Jurkat, Clone E6-1 (cell line): Measurements from ENCODE around the gene MYZAP.

Source experiments
- DNase-seq: peaks from one replicate; pipeline ENCODE4 v3.0.0-alpha.2; 2011; ENCODE audit warnings: low read depth, low spot score
- H3K4me3 ChIP-seq: 2 replicates; pipeline ENCODE4 v1.5.1; 2011; ENCODE audit warnings: mild to moderate bottlenecking, low read length, control low read depth, moderate library complexity

The MYZAP gene

DNA sequence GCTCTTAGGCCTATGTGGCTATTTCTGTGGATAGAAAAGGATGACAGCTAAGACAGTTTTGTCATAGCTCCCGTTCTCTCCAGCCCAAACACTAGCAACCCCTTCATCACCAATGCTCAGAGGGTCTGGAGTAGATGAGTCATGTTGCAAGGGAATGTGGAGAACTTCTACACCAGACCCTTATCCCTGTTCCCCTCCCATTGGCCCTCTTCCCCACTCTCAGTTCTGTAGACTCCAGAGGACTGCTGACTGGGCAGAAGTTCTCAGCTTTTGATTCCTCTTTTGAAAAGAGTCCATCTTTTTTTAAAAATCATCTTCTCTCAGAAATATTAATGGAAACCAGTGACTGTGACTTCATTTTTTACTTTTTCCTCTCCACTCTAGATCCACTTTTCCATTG lies 2.4 kb upstream of the MYZAP start:
- H3K4me3 ChIP-seq = no peak overlapping the region
- no peak for DNase-seq

DNA sequence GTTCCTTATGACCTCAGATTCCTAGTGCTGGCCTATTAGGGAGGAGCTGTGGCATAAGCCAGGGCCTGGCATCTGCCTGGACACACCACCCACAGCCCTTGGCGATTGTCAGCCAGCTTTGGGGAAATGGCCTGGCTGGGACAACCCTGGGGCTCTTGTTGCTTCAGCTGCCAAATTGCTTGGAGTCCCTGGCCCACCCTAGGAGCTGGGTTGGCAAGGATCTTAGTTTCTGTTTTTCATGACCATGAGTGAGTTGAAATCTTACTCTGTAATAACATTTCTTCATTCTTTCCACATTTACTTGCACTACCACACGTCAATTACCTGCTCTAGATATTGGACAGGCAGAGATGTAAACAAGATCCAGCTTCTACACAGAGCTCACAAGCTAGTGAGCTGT lies 1.9 kb upstream of the MYZAP start:
- no peak overlapping the region for H3K4me3 ChIP-seq
- DNase-seq = no peak

DNA sequence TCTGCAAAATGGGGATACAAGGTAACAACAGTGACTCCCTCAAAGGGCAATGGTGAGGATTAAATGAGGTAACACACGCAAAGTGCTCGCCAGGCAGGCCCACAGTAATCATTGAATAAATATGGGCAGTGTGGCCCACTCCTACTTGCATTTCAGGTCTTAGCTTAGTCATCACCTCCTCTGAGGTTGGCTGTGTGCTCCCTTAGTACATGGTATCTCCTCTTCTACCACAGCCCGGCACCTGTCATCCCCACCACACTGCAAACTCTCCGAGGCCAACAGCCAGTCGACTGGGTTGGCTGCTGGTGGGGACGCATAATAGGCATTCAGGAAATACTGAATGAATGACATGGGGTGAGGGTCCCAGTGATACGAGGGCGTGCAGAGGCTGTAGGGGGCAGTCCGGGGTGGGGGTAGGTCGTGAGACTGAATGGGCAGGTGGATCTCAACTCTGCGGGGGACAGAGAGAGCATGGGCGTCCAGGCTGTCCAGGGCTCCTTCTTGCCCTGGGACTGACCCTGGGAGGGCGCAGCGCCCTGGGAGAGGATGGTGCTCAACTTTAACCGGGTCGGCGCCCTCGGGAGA lies 375 bp upstream of the MYZAP start:
- no peak for DNase-seq
- H3K4me3 ChIP-seq = no peak overlapping the region

DNA sequence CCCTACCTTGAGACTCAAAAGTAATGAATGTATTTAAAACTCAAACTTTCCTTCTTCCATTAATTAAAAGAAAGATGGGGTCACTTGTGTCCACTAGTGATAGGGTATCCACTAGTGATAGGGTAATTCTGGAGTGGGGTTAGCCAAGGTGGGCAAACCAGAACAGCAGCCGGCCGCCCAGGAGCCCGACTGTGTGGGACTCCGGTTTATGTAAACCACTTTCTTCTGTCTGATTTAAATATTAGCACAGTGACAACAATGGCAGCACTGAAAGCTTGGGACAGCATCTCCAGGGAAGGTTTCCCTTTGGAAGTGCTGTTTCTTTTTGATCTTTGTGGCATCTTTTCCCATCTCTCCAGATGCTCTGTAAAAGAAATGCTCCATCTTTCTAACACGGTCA lies 722 bp downstream of the MYZAP start:
- H3K4me3 ChIP-seq = no peak overlapping the region
- DNase-seq = no peak

DNA sequence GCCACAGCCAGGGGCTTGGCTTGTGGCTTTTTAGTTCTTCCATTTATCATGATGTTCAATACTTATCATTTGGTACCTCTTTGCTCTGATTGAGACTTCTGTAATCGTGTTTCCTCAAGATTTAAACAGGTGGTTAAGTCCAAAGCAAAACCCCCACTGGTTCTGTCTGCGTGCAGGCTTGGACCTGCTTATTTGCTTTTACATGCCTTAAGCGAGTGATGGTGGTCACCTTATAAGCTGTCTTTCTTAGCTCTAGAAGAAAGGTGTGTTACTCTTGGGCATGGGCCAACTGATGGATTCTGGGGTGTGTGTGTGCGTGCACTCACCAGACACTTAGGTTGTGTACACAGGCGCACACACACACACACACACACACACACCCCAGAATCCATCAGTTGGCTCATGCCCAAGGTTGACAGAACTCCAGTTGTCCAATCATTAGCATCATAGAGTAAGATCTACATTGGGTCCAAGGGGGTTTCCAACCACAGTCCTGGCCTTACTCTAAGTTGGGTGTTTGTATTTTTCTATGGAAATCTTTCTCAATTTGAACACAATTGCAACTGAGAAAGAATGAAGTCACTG lies 1.2 kb downstream of the MYZAP start:
- no peak for DNase-seq
- H3K4me3 ChIP-seq = no peak overlapping the region

DNA sequence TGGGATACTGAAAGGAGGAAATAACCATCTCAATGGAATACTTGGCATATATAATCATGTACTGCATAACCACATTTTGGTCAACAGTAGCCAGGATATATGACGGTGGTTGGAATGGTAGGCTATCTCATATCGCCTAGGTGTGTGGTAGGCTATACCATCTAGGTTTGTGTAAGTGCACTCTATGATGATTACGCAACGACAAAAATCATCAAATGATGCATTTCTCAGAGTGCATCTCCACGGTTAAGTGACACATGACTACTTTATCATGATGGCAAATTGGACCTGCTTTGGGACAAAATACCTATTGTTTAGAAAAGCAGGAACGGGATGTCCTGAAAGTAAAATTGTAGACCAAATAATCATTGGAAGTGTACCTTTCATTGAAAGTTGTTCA lies 2.8 kb downstream of the MYZAP start:
- no peak overlapping the region for H3K4me3 ChIP-seq
- no peak for DNase-seq

DNA sequence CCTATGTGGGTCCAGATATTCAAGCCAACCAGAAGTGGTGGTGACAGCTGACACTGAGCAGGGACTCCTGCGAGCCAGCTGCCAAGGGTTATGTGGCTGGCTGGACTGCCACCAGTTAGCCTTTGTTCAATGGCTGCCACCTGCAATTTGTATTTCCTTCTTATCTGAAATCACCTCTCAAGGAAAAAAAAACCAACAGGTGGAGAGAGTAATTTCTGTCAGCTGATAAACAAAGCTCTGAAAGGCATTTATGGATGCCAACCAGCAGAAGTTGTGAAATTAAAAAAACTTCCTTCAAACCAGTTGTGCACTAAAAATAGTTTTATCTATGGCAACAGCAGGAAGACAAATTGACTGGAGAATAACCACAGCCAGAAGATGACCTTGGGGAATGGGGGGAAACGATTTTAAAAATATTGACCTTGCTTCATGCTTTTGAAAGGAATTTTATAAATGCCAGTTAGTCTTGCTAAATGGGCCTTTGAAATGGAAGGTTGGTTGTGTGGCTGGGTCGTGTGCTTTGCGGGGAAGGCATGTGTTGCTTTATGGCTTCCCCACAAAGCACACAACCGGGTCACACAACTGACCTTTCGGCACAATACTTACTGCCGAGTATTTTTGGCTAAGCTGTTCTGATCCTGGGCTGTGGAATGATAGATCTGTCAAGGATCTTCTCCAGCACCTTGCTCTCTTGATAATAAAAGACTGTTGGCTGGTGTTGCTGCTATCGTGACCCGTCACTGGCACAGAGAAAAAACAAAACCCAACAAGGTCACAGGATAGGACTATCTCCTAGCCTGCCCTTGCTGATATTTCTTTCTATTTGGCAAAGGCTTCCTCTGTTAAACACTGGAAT lies 3.5 kb downstream of the MYZAP start:
- no peak overlapping the region for H3K4me3 ChIP-seq
- DNase-seq = no peak

DNA sequence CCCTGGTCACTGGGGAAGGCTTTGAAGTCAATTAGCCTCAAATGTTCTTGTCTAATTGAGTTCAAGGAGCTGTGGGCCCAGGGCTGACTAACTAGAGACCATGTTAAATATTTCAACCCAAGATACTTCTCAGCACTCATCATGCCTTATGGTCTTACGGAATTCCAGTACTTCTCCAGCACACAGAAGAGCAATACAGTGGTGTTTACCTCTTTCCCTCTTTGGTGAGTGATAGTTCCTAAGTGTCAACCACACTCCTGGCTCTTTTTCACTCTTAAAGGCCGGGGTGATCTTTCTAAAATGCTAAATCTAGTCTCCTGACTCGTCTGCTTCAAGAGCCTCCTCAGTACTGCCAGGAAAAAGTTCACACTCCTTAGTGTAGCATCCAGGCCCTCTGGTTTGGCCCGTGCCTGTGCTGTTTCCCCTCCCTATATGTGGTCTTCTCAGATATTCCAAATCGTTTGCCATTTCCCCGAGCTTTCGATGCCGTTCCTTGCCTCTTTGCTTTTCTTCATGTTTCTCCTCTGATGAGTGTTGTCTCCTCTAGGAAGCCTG lies 4.7 kb downstream of the MYZAP start:
- no peak for DNase-seq
- no peak overlapping the region for H3K4me3 ChIP-seq

DNA sequence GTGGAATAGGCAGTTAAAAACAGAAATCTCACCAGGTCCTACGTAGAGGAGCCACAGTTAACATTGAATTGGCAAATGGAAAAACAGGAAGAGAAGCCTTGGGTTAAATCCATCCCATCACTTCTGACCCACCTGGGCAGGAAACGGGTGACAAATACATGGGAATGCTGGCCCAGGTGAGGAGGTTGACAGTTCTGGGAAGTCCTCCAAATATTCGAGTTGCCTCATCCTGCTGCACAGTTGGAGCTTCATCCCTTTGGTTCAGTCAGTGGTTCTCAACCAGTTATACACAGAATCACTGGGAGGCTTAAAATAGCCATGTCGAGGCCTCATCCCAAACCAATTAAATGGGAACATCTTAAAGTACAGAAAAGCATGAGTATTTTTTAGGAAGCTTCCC lies 5.3 kb downstream of the MYZAP start:
- DNase-seq = no peak

DNA sequence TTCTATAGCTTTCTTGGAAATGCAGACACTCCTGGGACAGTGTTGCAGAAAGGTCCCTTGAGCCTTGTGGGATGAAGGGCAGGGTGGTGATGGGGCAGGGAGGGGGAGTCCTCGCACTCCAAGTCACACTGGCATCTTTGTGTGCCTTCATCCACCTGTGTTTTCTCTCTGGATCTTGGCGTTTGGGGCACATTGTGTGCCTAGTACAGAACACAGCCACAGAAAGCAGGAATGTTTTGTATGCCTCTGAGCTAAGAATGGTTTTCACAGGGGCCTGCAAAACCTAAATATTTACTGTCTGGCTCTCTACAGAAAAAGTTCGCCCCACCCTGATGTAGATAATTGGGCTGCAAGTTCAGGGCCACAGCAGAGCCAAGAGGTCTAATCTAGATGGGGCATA lies 5.7 kb downstream of the MYZAP start:
- DNase-seq = no peak

More for the DNA sequence above, 5.3 kb downstream of the MYZAP start:
- no peak overlapping the region for H3K4me3 ChIP-seq

DNA sequence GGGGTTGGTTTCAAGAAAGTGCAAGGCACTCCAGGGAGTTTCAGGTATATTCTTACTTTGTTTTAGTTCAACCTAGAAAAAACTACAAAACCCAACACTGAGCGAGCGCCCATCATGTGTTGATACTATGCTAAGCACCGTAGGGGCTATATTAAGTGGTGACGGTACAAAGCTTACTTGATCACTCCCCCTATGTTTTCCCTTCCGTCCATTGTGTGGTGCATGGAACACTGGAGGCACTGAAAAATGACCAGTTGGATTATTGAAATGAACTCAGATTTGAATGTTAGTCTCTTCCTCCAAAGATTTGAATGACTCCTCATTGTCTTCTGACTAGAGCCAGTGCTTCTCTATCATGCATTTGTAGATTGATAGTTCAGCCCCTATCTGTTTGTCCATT lies 6.6 kb downstream of the MYZAP start:
- DNase-seq = no peak
- H3K4me3 ChIP-seq = no peak overlapping the region

More for the DNA sequence above, 5.7 kb downstream of the MYZAP start:
- H3K4me3 ChIP-seq = no peak overlapping the region

DNA sequence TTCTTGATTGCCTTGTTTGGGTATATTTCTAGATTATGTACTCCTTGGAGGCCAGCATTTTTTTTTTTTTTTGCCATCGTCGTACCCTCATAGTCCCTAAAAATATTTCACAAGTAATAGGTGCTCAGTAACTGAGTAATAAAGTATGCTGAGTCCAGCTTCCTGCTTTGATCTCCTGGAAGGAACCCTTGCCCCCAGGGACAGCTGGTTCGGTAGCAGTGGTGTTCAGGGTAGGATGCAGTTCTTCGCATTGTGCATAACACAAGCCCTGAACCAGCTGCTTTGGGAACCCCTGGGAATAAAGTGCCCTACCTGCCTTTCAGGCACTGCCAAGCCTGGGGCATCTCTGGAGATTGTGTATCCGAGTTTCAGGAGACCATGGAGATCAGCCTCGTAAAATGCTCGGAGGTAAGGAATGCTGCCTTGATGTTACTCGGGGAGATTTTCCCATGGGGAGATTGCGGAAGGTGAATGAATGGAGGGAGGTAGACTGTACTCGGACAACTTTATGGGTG lies 7.6 kb downstream of the MYZAP start:
- DNase-seq = no peak
- no peak overlapping the region for H3K4me3 ChIP-seq

DNA sequence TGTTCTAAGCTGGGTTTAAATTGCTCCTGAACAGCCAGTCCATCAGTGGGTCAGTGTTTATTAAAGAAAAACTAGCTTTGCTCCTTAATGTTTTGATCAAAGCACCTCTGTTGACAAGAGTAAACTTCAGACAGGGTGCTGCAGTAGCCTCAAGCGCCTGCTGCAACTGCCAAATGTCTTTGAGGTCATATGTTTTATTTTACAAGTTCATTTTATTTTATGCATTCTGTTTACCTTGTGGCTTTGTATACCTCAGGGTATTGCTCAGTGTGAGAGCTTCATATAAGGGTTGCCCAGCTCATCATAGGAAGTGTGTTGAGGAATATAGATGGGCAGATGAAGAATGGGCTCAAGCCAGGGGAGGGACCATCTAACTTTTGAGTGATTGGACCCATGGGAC lies 8.5 kb downstream of the MYZAP start:
- no peak for DNase-seq
- H3K4me3 ChIP-seq = no peak overlapping the region

DNA sequence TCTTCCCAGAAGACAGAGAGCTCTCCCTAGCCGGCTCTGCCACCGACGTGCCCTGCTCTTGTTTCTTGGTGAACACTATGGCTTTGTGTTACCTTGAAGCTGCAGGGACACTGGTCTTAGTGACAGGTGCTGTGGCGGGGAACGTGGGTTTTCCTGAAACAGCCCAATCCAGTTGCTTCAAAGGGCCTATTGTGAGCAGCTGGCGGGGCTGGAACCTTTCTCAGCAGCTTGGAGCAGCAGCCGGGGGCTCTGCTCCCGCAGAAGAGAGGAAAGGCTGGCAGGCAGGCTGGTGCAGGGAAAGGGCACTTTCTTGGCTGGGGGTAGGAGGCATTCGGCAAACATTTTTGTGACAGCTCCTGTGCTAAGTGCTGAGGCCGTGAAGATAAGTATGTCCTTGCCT lies 12.8 kb downstream of the MYZAP start:
- no peak for DNase-seq
- no peak overlapping the region for H3K4me3 ChIP-seq

DNA sequence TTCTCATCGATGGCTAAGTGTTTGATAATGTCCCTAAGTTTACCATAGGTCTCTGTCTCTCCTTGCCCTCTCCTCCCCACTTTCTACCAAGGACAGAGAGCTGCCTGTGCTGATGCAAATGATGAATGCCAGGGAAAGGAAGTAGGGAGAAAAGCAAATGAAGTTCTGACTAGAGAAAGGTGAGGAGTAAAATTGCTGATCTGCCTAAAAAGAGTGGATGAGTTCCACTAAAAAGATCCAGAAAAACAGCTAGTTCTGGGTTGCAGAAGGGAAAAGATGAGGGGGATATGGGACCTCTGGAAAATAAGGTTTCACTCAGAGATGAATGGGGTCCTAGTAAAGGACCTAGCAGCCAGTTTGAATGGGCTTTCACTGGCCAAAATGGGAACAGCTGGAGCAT lies 13.8 kb downstream of the MYZAP start:
- no peak for DNase-seq
- H3K4me3 ChIP-seq = no peak overlapping the region

DNA sequence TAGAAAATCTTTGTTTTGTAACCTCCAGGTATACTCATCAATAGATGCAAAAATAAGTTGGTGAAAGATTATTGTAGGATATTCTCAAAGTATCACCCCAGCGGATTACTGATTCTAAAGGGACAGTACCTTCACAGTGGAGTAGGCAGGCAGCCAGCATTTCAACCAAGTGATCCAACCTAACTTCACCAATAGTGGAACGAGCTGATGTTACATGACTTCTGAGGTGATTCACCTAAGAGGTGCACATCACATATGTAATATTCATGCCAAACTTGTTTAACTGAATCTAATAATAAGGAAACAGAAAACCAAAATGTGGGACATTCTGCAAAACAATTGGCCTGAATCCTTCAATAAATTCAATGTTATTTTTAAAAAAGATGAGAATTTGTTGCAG lies 14.3 kb downstream of the MYZAP start:
- DNase-seq = no peak
- H3K4me3 ChIP-seq = no peak overlapping the region

DNA sequence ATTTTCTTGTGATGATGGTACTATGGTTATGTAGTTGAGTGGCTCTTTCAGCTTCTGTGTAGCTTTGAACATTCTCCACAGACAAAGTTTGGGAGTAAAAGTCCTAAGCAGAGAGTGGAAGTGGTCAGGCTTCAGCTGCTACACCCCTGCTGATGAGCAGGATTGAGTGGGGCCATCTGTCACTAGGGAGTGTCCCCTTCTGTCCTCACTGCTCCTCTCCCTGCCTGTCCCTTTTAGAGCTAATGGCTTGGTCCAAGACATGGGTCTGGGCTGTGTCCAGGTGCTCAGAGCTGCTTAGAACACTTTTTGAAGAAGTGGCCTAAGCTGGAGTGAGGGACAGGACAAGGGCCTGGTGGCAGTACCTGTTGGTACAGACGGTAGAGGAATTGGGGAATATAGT lies 15.1 kb downstream of the MYZAP start:
- no peak for DNase-seq
- no peak overlapping the region for H3K4me3 ChIP-seq

DNA sequence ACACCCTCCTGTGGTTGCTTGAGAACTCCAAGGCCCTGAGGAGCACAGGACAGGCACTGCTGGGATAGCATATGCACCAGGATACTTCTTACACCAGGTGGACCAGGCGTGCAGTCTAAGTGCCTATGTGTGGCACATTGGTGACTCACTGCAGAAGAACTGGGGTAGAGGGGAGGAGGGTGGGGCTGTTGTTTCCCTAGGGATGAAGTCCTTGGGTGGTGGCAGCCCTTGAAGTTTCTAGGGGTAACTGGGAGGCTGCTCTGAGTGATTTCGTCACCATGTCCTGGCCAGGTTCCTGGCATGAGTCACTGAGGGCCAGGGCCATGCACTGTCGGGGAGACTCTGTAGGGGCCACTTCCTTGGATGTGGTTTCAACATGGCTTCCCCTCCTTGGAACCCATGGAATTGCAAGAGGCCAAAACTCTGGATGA lies 15.9 kb downstream of the MYZAP start:
- DNase-seq = no peak
- no peak overlapping the region for H3K4me3 ChIP-seq

DNA sequence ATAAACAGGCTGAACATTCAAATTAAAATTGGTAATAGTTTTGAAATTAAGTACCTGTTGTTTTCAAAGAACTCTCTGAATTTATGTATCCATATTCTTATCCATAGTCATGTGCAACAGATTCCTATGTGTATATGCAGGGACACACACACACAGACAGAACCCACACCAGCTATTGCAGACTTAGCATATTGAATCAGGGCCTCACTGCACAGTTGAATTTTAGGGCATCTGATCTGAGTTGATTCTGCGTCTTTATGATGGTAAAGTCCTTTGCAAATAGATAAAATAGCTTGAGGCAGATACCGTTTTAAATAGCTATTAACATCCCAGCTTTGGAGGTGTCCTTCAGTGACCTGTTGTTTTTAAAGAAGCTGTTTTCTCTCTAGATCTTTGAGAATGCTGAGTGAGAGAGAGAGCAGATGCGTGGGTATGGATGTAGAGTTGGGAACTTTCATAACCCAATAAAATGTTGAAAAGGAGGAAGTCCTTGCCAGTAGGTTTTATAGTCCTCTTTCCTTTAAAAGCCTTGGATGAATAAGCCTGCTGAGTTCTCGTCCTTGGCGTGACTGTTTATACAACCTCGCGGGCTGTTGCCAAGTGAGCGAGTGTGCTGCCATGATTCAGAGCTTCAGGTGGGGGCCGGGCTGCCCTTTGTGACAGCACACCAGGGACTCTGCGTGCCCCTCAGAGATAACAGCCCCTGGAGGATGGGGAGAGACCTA lies 18.3 kb downstream of the MYZAP start:
- H3K4me3 ChIP-seq = no peak overlapping the region
- DNase-seq = no peak
